Esophagus (tissue), 2 donors: ENCODE data around the gene ATG10. TPM values are rescaled to one million over a fixed set of nuclear protein-coding genes. Genes with fewer than 3 reads are reported as not detected.
"Not testable (repeated sequence)": the region's sequence is repeated elsewhere in the genome, so short reads cannot be mapped to it uniquely, and the experiment has no call there.

Source experiments
- H3K27ac ChIP-seq, 2 donors: one replicate each; pipeline ENCODE4 v1.5.1; 2013; ENCODE audit warnings: low read depth in 2 of 2, mild to moderate bottlenecking in 2 of 2, inconsistent platforms in 1 of 2, low read length in 1 of 2, moderate library complexity in 1 of 2
- H3K27me3 ChIP-seq, 2 donors: one replicate each; pipeline ENCODE4 v1.6.1; 2013; ENCODE audit warnings: low read length in 2 of 2, control low read depth in 1 of 2, mild to moderate bottlenecking in 1 of 2; ENCODE audit not compliant: insufficient read depth in 2 of 2, control insufficient read depth in 1 of 2
- H3K36me3 ChIP-seq, 2 donors: one replicate each; pipeline ENCODE4 v1.6.1; 2013; ENCODE audit warnings: low read length in 1 of 2; ENCODE audit not compliant: control insufficient read depth in 2 of 2, insufficient read depth in 2 of 2
- H3K4me1 ChIP-seq, 2 donors: one replicate each; pipeline ENCODE4 v1.6.1; 2013; ENCODE audit warnings: low read length in 1 of 2; ENCODE audit not compliant: control insufficient read depth in 2 of 2, insufficient read depth in 2 of 2
- H3K4me3 ChIP-seq, 2 donors: one replicate each; pipeline ENCODE4 v1.5.1; 2013; ENCODE audit warnings: low read length in 2 of 2, mild to moderate bottlenecking in 2 of 2, low read depth in 1 of 2, moderate library complexity in 1 of 2
- H3K9me3 ChIP-seq, 2 donors: one replicate each; pipeline ENCODE4 v1.6.1; 2013; ENCODE audit warnings: mild to moderate bottlenecking in 2 of 2, low read depth in 1 of 2, low read length in 1 of 2, moderate library complexity in 1 of 2; ENCODE audit not compliant: control insufficient read depth in 2 of 2, insufficient read depth in 1 of 2
- WGBS, 2 donors: extraction: QIAGEN DNeasy Blood & Tissue Kit; methylation state at CpG; one replicate each; pipeline ENCODE4 v1.1.7; 2013; 5-methylcytosine and 5-hydroxymethylcytosine counted together
- polyA plus RNA-seq, 2 donors: library from polyadenylated mRNA; stranded (reverse); fragments of 200-250 nt; gene quantifications; one replicate each; pipeline ENCODE4 v1.2.3, GENCODE V29; 2013
- donor health status: healthy with polysubstance abuse.
- donor health status: Bipolar disorder and iron deficiency.

ATG10 gene
- polyA plus RNA-seq, 2 donors = 3.8 to 5.1 TPM

- Histone ChIP-seq H3K4me3 (no peak overlapping the region), H3K9me3 (no peaks in the 10 kb centered on the region)
Measured at GRCh38 chr5:81980160-81980559, 8.3 kb downstream of the ATG10 start.

GRCh38 chr5:81980598-81981260 lies 8.9 kb downstream of the ATG10 start:
- 72 to 86% methylated on average over 3 of the region's 3 CpGs for WGBS, 2 donors
- Histone ChIP-seq H3K4me3 (no peak overlapping the region), H3K36me3 (no peaks in the 10 kb centered on the region), H3K4me1 (no peaks in the 10 kb centered on the region), H3K27ac (no peak overlapping the region), H3K27me3 (no peaks in the 10 kb centered on the region), H3K9me3 (no peaks in the 10 kb centered on the region)

More at GRCh38 chr5:81980160-81980559, 8.3 kb downstream of the ATG10 start:
- Histone ChIP-seq H3K27me3 (no peaks in the 10 kb centered on the region), H3K36me3 (no peaks in the 10 kb centered on the region), H3K4me1 (no peaks in the 10 kb centered on the region), H3K27ac (no peak overlapping the region)
- 65 to 66% methylated on average over 3 of the region's 3 CpGs for WGBS, 2 donors

- not testable (repeated sequence) for H3K4me1 ChIP-seq, H3K27ac ChIP-seq, H3K27me3 ChIP-seq, H3K4me3 ChIP-seq, H3K36me3 ChIP-seq, H3K9me3 ChIP-seq
- 94 to 97% methylated on average over 11 of the region's 11 CpGs for WGBS, 2 donors
Measured at GRCh38 chr5:81982172-81982685, 10.4 kb downstream of the ATG10 start.

- H3K4me3 ChIP-seq, H3K27me3 ChIP-seq, H3K36me3 ChIP-seq, H3K27ac ChIP-seq, H3K4me1 ChIP-seq, H3K9me3 ChIP-seq: not testable (repeated sequence)
- 96% methylated on average over 18 to 27 of the region's 27 CpGs for WGBS, 2 donors
Measured at GRCh38 chr5:81983148-81983547, 11.3 kb downstream of the ATG10 start.

GRCh38 chr5:81983563-81983962 lies 11.7 kb downstream of the ATG10 start:
- H3K9me3 ChIP-seq, H3K27me3 ChIP-seq, H3K27ac ChIP-seq, H3K4me3 ChIP-seq, H3K36me3 ChIP-seq, H3K4me1 ChIP-seq: not testable (repeated sequence)
- 97 to 98% methylated on average over 30 of the region's 30 CpGs for WGBS, 2 donors

GRCh38 chr5:81986126-81986525 lies 14.3 kb downstream of the ATG10 start:
- Histone ChIP-seq H3K27ac (no peak overlapping the region), H3K9me3 (no peaks in the 10 kb centered on the region), H3K27me3 (no peaks in the 10 kb centered on the region), H3K4me1 (no peaks in the 10 kb centered on the region), H3K36me3 (no peaks in the 10 kb centered on the region), H3K4me3 (no peak overlapping the region)
- 95 to 96% methylated on average over 9 of the region's 9 CpGs for WGBS, 2 donors

GRCh38 chr5:81989204-81989603 lies 17.4 kb downstream of the ATG10 start:
- Histone ChIP-seq H3K9me3 (no peaks in the 10 kb centered on the region), H3K27me3 (no peaks in the 10 kb centered on the region)
- WGBS, 2 donors = 85 to 90% methylated on average over 5 of the region's 5 CpGs

GRCh38 chr5:81994679-81995078 lies 22.9 kb downstream of the ATG10 start:
- Histone ChIP-seq H3K27me3 (no peaks in the 10 kb centered on the region), H3K4me1 (no peaks in the 10 kb centered on the region), H3K36me3 (peaks cover 0 to 9% of the 10 kb centered on the region in 2 donors), H3K9me3 (peaks cover 0 to 2% of the 10 kb centered on the region in 2 donors), H3K27ac (no peak overlapping the region), H3K4me3 (no peak overlapping the region)
- 81 to 90% methylated on average over 1 of the region's 1 CpG for WGBS, 2 donors

More at GRCh38 chr5:81989204-81989603, 17.4 kb downstream of the ATG10 start:
- Histone ChIP-seq H3K36me3 (no peaks in the 10 kb centered on the region), H3K4me3 (no peak overlapping the region), H3K27ac (no peak overlapping the region), H3K4me1 (no peaks in the 10 kb centered on the region)

GRCh38 chr5:81995407-81995806 lies 23.6 kb downstream of the ATG10 start:
- Histone ChIP-seq H3K9me3 (peaks cover 0 to 2% of the 10 kb centered on the region in 2 donors), H3K27me3 (no peaks in the 10 kb centered on the region)

GRCh38 chr5:82004511-82004910 lies 32.7 kb downstream of the ATG10 start:
- H3K4me1 ChIP-seq = no peaks in the 10 kb centered on the region
- no peak overlapping the region for H3K27ac ChIP-seq
- H3K4me3 ChIP-seq = no peak overlapping the region
- H3K9me3 ChIP-seq = no peaks in the 10 kb centered on the region
- WGBS, 2 donors = 79 to 81% methylated on average over 6 of the region's 6 CpGs
- no peaks in the 10 kb centered on the region for H3K36me3 ChIP-seq
- no peaks in the 10 kb centered on the region for H3K27me3 ChIP-seq

More at GRCh38 chr5:81995407-81995806, 23.6 kb downstream of the ATG10 start:
- H3K4me3 ChIP-seq = no peak overlapping the region
- WGBS, 2 donors = 91 to 94% methylated on average over 2 of the region's 2 CpGs
- H3K4me1 ChIP-seq = no peaks in the 10 kb centered on the region
- H3K27ac ChIP-seq = no peak overlapping the region
- H3K36me3 ChIP-seq = peaks cover 0 to 9% of the 10 kb centered on the region in 2 donors
